Measurements from ENCODE around the gene ARL9.

ARL9 gene

GRCh38 chr4:56505269-56506130, at the start of gene ARL9:
Gene ARL9, plus strand, starts transcription at chr4:56505791. Its CDS starts 72 bp downstream, at chr4:56505863.
- no peak for DNase-seq (ENCODE audit: low spot score)

- DNase-seq (ENCODE audit: low spot score), result no peak
Measured at GRCh38 chr4:56460085-56460484, 45.5 kb upstream of the ARL9 start.

- no peak for DNase-seq (ENCODE audit: low spot score)
Measured at GRCh38 chr4:56462157-56462556, 43.4 kb upstream of the ARL9 start.

- no peak for DNase-seq (ENCODE audit: low spot score)
Measured at GRCh38 chr4:56463711-56464110, 41.9 kb upstream of the ARL9 start.

- no peak for DNase-seq (ENCODE audit: low spot score)
Measured at GRCh38 chr4:56464581-56464980, 41.0 kb upstream of the ARL9 start.

GRCh38 chr4:56465599-56466295, 39.8 kb upstream of the ARL9 start:
- DNase-seq (ENCODE audit: low spot score), result no peak

- DNase-seq (ENCODE audit: low spot score), result peak; percentile 93
Measured at GRCh38 chr4:56466296-56466761, 39.3 kb upstream of the ARL9 start.

GRCh38 chr4:56466910-56467283, 38.7 kb upstream of the ARL9 start:
- no peak for DNase-seq (ENCODE audit: low spot score)

- DNase-seq (ENCODE audit: low spot score), result peak; percentile 95
Measured at GRCh38 chr4:56467284-56468096, 38.1 kb upstream of the ARL9 start, which contains the start of gene SRP72. Gene SRP72, plus strand, starts transcription at chr4:56467617. Its CDS starts 19 bp downstream, at chr4:56467636.

- peak; percentile 66 for DNase-seq (ENCODE audit: low spot score)
Measured at GRCh38 chr4:56468097-56468422, 37.5 kb upstream of the ARL9 start.

- DNase-seq (ENCODE audit: low spot score), result no peak
Measured at GRCh38 chr4:56469489-56470210, 35.9 kb upstream of the ARL9 start.

GRCh38 chr4:56475917-56476316, 29.7 kb upstream of the ARL9 start:
- no peak for DNase-seq (ENCODE audit: low spot score)

GRCh38 chr4:56477192-56477702, 28.3 kb upstream of the ARL9 start:
- no peak for DNase-seq (ENCODE audit: low spot score)

GRCh38 chr4:56480691-56481090, 24.9 kb upstream of the ARL9 start:
- DNase-seq (ENCODE audit: low spot score), result no peak

GRCh38 chr4:56496241-56496640, 9.3 kb upstream of the ARL9 start:
- no peak for DNase-seq (ENCODE audit: low spot score)

GRCh38 chr4:56511098-56511497, 5.5 kb downstream of the ARL9 start:
- DNase-seq (ENCODE audit: low spot score), result no peak

GRCh38 chr4:56512166-56512565, 6.6 kb downstream of the ARL9 start:
- DNase-seq (ENCODE audit: low spot score), result no peak

- no peak for DNase-seq (ENCODE audit: low spot score)
Measured at GRCh38 chr4:56513517-56513916, 7.9 kb downstream of the ARL9 start.

GRCh38 chr4:56530269-56531148, 24.9 kb downstream of the ARL9 start:
- DNase-seq (ENCODE audit: low spot score), result peak; percentile 87

- DNase-seq (ENCODE audit: low spot score), result peak; percentile 52
Measured at GRCh38 chr4:56531149-56531770, 25.7 kb downstream of the ARL9 start.

Measured in COLO829 (cell line).